ENCODE data around the gene PSG7. TPM values are rescaled to one million over a fixed set of nuclear protein-coding genes. Genes with fewer than 3 reads are reported as not detected.
"Not testable (repeated sequence)": the region's sequence is repeated elsewhere in the genome, so short reads cannot be mapped to it uniquely, and the experiment has no call there.

The PSG7 gene
- under 1 TPM in 3 of 4 donors, not detected in 1; 0.45 to 0.59 (median 0.52) TPM for total RNA-seq

- H3K4me3 ChIP-seq; H3K9me3 ChIP-seq; H3K4me1 ChIP-seq; H3K27ac ChIP-seq; H3K27me3 ChIP-seq; DNase-seq (ENCODE audit: low spot score in 2 of 2); H3K36me3 ChIP-seq: not testable (repeated sequence)
- WGBS: 83% methylated on average over 3 of the region's 3 CpGs
Measured at GRCh38 chr19:42937107-42937506, at the start of gene PSG7. Gene PSG7 (minus strand): TSS chr19:42937207. CDS start chr19:42937076, 131 bp downstream.

GRCh38 chr19:42985588-42985987 is 48.6 kb upstream of the PSG7 start:
- no peak overlapping the region for H3K27ac ChIP-seq
- 68% methylated on average over 4 of the region's 4 CpGs for WGBS
- DNase-seq (ENCODE audit: low spot score in 2 of 2): no peak

GRCh38 chr19:42982111-42982510 is 45.1 kb upstream of the PSG7 start:
- H3K9me3 ChIP-seq; DNase-seq (ENCODE audit: low spot score in 2 of 2); H3K27ac ChIP-seq; H3K4me3 ChIP-seq; H3K27me3 ChIP-seq; H3K36me3 ChIP-seq; H3K4me1 ChIP-seq: not testable (repeated sequence)

More at GRCh38 chr19:42985588-42985987, 48.6 kb upstream of the PSG7 start:
- Histone ChIP-seq H3K4me3 (no peak overlapping the region), H3K4me1 (no peaks in the 10 kb centered on the region), H3K36me3 (no peaks in the 10 kb centered on the region), H3K9me3 (no peaks in the 10 kb centered on the region), H3K27me3 (no peaks in the 10 kb centered on the region)
- no peak for TF ChIP-seq POLR2A (IDR thresholded peaks at IDR 0.05)
- TF ChIP-seq CTCF (IDR thresholded peaks at IDR 0.05): no peak
- no peak for TF ChIP-seq EP300 (IDR thresholded peaks at IDR 0.05)
- no peak for TF ChIP-seq POLR2AphosphoS5 (IDR thresholded peaks at IDR 0.05)

GRCh38 chr19:42971451-42971850 is 34.4 kb upstream of the PSG7 start:
- H3K4me3 ChIP-seq; H3K36me3 ChIP-seq; H3K27me3 ChIP-seq; H3K4me1 ChIP-seq; H3K27ac ChIP-seq; DNase-seq (ENCODE audit: low spot score in 2 of 2); H3K9me3 ChIP-seq: not testable (repeated sequence)
- WGBS: 85% methylated on average over 5 of the region's 5 CpGs

GRCh38 chr19:42965176-42965575 is 28.2 kb upstream of the PSG7 start:
- WGBS: 53% methylated on average over 2 of the region's 2 CpGs

GRCh38 chr19:42961119-42961518 is 24.1 kb upstream of the PSG7 start:
- H3K27ac ChIP-seq: no peak overlapping the region
- no peak for DNase-seq (ENCODE audit: low spot score in 2 of 2)
- no peak for TF ChIP-seq CTCF (IDR thresholded peaks at IDR 0.05)
- TF ChIP-seq POLR2A (IDR thresholded peaks at IDR 0.05): no peak
- no peak for TF ChIP-seq POLR2AphosphoS5 (IDR thresholded peaks at IDR 0.05)
- TF ChIP-seq EP300 (IDR thresholded peaks at IDR 0.05): no peak
- WGBS: 92% methylated on average over 6 of the region's 6 CpGs
- no peaks in the 10 kb centered on the region for H3K9me3 ChIP-seq
- H3K4me1 ChIP-seq: no peaks in the 10 kb centered on the region
- H3K4me3 ChIP-seq: no peak overlapping the region
- H3K36me3 ChIP-seq: no peaks in the 10 kb centered on the region
- H3K27me3 ChIP-seq: no peaks in the 10 kb centered on the region

More at GRCh38 chr19:42965176-42965575, 28.2 kb upstream of the PSG7 start:
- Histone ChIP-seq H3K36me3 (no peaks in the 10 kb centered on the region), H3K27me3 (no peaks in the 10 kb centered on the region), H3K27ac (no peak overlapping the region), H3K4me1 (no peaks in the 10 kb centered on the region), H3K4me3 (no peak overlapping the region), H3K9me3 (no peaks in the 10 kb centered on the region)
- TF ChIP-seq EP300 (IDR thresholded peaks at IDR 0.05) (no peak), CTCF (IDR thresholded peaks at IDR 0.05) (no peak), POLR2A (IDR thresholded peaks at IDR 0.05) (no peak), POLR2AphosphoS5 (IDR thresholded peaks at IDR 0.05) (no peak)
- no peak for DNase-seq (ENCODE audit: low spot score in 2 of 2)

GRCh38 chr19:42952126-42952525 is 15.1 kb upstream of the PSG7 start:
- H3K36me3 ChIP-seq; H3K27me3 ChIP-seq; H3K27ac ChIP-seq; H3K4me1 ChIP-seq; DNase-seq (ENCODE audit: low spot score in 2 of 2); H3K9me3 ChIP-seq; H3K4me3 ChIP-seq: not testable (repeated sequence)
- 68% methylated on average over 4 of the region's 4 CpGs for WGBS

- not testable (repeated sequence) for H3K27me3 ChIP-seq
Measured at GRCh38 chr19:42951476-42951875, 14.5 kb upstream of the PSG7 start.

More at GRCh38 chr19:42951476-42951875, 14.5 kb upstream of the PSG7 start:
- not testable (repeated sequence) for H3K4me1 ChIP-seq; H3K36me3 ChIP-seq; DNase-seq (ENCODE audit: low spot score in 2 of 2); H3K9me3 ChIP-seq; H3K4me3 ChIP-seq; H3K27ac ChIP-seq
- 53% methylated on average over 2 of the region's 2 CpGs for WGBS

Data from suprapubic skin (tissue), 4 donors.